ENCODE data around the gene MT1H.

DNA sequence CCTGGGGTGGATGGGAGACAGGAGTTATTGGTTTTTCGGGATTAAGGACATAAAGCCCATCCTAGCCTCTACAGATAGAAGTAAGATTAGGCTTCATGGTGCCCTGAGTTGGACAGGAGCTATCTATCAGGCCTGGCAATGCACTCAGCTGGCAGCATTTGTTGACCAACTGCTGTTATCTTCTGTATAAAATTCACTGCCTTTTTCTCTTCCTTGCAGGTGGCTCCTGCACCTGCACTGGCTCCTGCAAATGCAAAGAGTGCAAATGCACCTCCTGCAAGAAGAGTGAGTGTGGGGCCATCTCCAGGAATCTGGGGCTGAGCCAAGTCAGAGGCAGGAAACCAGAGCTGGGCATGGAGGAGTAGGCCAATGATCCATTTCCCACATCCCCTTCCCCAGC lies 30.6 kb upstream of the MT1H start:
- TF ChIP-seq, protein P1, sequence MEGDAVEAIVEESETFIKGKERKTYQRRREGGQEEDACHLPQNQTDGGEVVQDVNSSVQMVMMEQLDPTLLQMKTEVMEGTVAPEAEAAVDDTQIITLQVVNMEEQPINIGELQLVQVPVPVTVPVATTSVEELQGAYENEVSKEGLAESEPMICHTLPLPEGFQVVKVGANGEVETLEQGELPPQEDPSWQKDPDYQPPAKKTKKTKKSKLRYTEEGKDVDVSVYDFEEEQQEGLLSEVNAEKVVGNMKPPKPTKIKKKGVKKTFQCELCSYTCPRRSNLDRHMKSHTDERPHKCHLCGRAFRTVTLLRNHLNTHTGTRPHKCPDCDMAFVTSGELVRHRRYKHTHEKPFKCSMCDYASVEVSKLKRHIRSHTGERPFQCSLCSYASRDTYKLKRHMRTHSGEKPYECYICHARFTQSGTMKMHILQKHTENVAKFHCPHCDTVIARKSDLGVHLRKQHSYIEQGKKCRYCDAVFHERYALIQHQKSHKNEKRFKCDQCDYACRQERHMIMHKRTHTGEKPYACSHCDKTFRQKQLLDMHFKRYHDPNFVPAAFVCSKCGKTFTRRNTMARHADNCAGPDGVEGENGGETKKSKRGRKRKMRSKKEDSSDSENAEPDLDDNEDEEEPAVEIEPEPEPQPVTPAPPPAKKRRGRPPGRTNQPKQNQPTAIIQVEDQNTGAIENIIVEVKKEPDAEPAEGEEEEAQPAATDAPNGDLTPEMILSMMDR (IDR thresholded peaks at IDR 0.05), result no peak
- TF ChIP-seq POLR2A (IDR thresholded peaks at IDR 0.05) (no peak), POLR2AphosphoS5 (IDR thresholded peaks at IDR 0.05) (no peak)

All from breast epithelium (tissue), 3 donors.